Measurements from ENCODE around the gene AK8. TPM values are rescaled to one million over a fixed set of nuclear protein-coding genes. Genes with fewer than 3 reads are reported as not detected.

The AK8 gene
- total and polyA plus RNA-seq, 9 of the 15 experiments (the other 6 are each of a cell fraction or from before 2014, with no cell fraction given): 0.06 to 0.37 TPM; not detected in 7

DNA sequence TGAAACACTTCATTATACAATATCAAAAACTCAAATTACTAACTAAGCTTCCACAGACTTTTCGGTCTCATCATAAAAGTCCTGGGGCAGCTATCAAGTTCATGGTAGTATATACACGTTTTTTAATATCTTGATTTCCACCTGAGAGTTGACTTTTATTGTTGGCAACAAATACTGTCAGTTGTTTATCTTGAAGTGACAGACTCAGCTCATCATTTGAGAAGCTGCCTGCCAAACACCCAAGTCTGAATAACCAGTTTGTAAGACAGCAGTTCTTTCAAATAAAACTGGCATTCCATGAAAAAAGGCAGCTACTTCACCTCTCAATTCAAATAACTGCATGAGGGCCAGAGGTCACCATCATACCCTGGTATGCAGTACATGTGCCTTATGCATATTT, 31.2 kb upstream of the AK8 start (continued):
- TF ChIP-seq, protein P1, sequence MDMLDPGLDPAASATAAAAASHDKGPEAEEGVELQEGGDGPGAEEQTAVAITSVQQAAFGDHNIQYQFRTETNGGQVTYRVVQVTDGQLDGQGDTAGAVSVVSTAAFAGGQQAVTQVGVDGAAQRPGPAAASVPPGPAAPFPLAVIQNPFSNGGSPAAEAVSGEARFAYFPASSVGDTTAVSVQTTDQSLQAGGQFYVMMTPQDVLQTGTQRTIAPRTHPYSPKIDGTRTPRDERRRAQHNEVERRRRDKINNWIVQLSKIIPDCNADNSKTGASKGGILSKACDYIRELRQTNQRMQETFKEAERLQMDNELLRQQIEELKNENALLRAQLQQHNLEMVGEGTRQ (CRISPR knock-in tag; IDR thresholded peaks at IDR 0.05): no peak
- no peak for TF ChIP-seq POLR3G (IDR thresholded peaks at IDR 0.05; ENCODE audit: extremely low read depth, insufficient read length, insufficient replicate concordance)
- TF ChIP-seq ZBED1 (IDR thresholded peaks at IDR 0.05): no peak

DNA sequence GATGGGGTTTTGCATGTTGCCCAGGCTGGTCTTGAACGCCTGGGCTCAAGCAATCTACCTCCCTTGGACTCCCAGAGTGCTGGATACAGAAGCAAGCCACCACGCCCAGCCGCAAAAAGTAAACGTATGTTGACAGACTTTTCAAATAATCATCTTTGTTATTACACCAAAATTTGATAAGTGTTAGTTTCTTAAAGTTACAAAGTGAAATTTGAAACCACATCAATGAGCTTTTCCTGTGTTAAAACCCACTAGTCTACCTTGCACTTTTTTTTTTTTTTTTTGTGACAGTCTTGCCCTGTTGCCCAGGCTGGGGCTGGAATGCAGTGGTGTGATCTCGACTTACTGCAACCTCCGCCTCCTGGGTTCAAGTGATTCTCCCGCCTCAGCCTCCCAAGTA, 30.6 kb upstream of the AK8 start:
- ChIA-PET CTCF (ENCODE audit: low intra/inter-chr PET ratio) (interaction anchor here (0.7 kb wide), 1 partner anchor 1166 kb away, joined by 4 read pairs; no protein-coding TSS in a partner anchor), POLR2A (interaction anchor here (1.1 to 1.6 kb wide), 3 partner anchors 11 to 27 kb away, joined by 3 to 4 read pairs (median 3); no protein-coding TSS in a partner anchor)
- intact Hi-C loops (cut with micrococcal nuclease) (loop anchor here (2.0 to 10.0 kb wide), 2 partner anchors 24 to 66 kb away; partner anchors contain the start of gene GFI1B), in situ Hi-C loops (cut with MboI) (no loop called here)
- Histone ChIP-seq H3K4me3 (no peak overlapping the region), H3K36me3 (ENCODE audit: control insufficient read depth, insufficient read depth, low read length) (peaks cover 42% of the 10 kb centered on the region), H3K27me3 (ENCODE audit: control insufficient read depth in 2 of 2, insufficient read depth in 2 of 2, low read length in 2 of 2) (no peaks in the 10 kb centered on the region), H3K4me2 (ENCODE audit: insufficient read depth, low read length) (no peak overlapping the region), H3K79me2 (ENCODE audit: control insufficient read depth, insufficient read depth, low read length) (no peaks in the 10 kb centered on the region), H3K9me3 (replicated peaks; ENCODE audit: control insufficient read depth, insufficient read depth, low read depth, low read length) (no peaks in the 10 kb centered on the region), H3K9ac (ENCODE audit: insufficient read depth in 1 of 2, low read depth in 2 of 2, low read length in 2 of 2) (no peak overlapping the region), H3K4me1 (replicated peaks in 1 of 2; ENCODE audit: control insufficient read depth in 2 of 2, insufficient read depth in 2 of 2, low read length in 2 of 2) (no peaks in the 10 kb centered on the region), H3K27ac (ENCODE audit: extremely low read depth, low read depth, low read length) (no peak overlapping the region), H3K9me1 (ENCODE audit: control insufficient read depth, insufficient read depth, low read length) (no peaks in the 10 kb centered on the region), H4K20me1 (replicated peaks; ENCODE audit: control insufficient read depth, insufficient read depth, low read length) (no peaks in the 10 kb centered on the region), H2AFZ (ENCODE audit: low read depth, low read length) (no peak overlapping the region)
- BruUV-seq (replicated peaks): no TSS peak
- ATAC-seq: no peak
- WGBS (ENCODE audit: insufficient coverage, low coverage, missing lambda C conversion rate): 80% methylated on average over 7 of the region's 7 CpGs
- no peak for FAIRE-seq
- no peak for DNase-seq (ENCODE audit: extremely low read depth in 1 of 4, low spot score in 3 of 4)
- TF ChIP-seq SMC3 (conservative IDR thresholded peaks at IDR 0.05; ENCODE audit: insufficient read depth, low read depth, low read length) (no peak), ZNF224 (CRISPR knock-in tag; IDR thresholded peaks at IDR 0.05) (no peak), RBM14 (IDR thresholded peaks at IDR 0.05; ENCODE audit: borderline replicate concordance, insufficient read depth, low read depth, low read length) (no peak), TCFL5 (CRISPR knock-in tag; conservative IDR thresholded peaks at IDR 0.05) (no peak), TARDBP (IDR thresholded peaks at IDR 0.05) (no peak), ARHGAP35 (IDR thresholded peaks at IDR 0.05; ENCODE audit: partially characterized antibody) (no peak), ILF3 (IDR thresholded peaks at IDR 0.05; ENCODE audit: borderline replicate concordance) (no peak), KAT8 (IDR thresholded peaks at IDR 0.05; ENCODE audit: low read depth) (no peak)
- TF ChIP-seq, protein P2, sequence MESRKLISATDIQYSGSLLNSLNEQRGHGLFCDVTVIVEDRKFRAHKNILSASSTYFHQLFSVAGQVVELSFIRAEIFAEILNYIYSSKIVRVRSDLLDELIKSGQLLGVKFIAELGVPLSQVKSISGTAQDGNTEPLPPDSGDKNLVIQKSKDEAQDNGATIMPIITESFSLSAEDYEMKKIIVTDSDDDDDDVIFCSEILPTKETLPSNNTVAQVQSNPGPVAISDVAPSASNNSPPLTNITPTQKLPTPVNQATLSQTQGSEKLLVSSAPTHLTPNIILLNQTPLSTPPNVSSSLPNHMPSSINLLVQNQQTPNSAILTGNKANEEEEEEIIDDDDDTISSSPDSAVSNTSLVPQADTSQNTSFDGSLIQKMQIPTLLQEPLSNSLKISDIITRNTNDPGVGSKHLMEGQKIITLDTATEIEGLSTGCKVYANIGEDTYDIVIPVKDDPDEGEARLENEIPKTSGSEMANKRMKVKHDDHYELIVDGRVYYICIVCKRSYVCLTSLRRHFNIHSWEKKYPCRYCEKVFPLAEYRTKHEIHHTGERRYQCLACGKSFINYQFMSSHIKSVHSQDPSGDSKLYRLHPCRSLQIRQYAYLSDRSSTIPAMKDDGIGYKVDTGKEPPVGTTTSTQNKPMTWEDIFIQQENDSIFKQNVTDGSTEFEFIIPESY (CRISPR knock-in tag; IDR thresholded peaks at IDR 0.05): no peak
- TF ChIP-seq, protein P3, sequence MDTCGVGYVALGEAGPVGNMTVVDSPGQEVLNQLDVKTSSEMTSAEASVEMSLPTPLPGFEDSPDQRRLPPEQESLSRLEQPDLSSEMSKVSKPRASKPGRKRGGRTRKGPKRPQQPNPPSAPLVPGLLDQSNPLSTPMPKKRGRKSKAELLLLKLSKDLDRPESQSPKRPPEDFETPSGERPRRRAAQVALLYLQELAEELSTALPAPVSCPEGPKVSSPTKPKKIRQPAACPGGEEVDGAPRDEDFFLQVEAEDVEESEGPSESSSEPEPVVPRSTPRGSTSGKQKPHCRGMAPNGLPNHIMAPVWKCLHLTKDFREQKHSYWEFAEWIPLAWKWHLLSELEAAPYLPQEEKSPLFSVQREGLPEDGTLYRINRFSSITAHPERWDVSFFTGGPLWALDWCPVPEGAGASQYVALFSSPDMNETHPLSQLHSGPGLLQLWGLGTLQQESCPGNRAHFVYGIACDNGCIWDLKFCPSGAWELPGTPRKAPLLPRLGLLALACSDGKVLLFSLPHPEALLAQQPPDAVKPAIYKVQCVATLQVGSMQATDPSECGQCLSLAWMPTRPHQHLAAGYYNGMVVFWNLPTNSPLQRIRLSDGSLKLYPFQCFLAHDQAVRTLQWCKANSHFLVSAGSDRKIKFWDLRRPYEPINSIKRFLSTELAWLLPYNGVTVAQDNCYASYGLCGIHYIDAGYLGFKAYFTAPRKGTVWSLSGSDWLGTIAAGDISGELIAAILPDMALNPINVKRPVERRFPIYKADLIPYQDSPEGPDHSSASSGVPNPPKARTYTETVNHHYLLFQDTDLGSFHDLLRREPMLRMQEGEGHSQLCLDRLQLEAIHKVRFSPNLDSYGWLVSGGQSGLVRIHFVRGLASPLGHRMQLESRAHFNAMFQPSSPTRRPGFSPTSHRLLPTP (IDR thresholded peaks at IDR 0.05; ENCODE audit: borderline replicate concordance, extremely low read depth, insufficient read length): no peak
- TF ChIP-seq, protein P4, sequence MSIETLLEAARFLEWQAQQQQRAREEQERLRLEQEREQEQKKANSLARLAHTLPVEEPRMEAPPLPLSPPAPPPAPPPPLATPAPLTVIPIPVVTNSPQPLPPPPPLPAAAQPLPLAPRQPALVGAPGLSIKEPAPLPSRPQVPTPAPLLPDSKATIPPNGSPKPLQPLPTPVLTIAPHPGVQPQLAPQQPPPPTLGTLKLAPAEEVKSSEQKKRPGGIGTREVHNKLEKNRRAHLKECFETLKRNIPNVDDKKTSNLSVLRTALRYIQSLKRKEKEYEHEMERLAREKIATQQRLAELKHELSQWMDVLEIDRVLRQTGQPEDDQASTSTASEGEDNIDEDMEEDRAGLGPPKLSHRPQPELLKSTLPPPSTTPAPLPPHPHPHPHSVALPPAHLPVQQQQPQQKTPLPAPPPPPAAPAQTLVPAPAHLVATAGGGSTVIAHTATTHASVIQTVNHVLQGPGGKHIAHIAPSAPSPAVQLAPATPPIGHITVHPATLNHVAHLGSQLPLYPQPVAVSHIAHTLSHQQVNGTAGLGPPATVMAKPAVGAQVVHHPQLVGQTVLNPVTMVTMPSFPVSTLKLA (conservative IDR thresholded peaks at IDR 0.05): no peak

Measured in K562 (cell line).